OCI-LY1 (cell line): ENCODE results near the gene ZMIZ2.

Experiments used
- H2AFZ ChIP-seq: fragments of 200-600 bp; sonication (generic), shearing (Covaris generic); 2 replicates; pipeline ENCODE4 v1.6.0; 2014; ENCODE audit warnings: antibody characterized with exemption, mild to moderate bottlenecking, low read length
- H3F3A ChIP-seq: fragments of 200-600 bp; sonication (generic), shearing (Covaris generic); 2 replicates; pipeline ENCODE4 v1.6.0; 2014; ENCODE audit warnings: mild to moderate bottlenecking, antibody characterized with exemption, low read length, moderate library complexity; ENCODE audit not compliant: insufficient read depth
- H3K27ac ChIP-seq: fragments of 200-600 bp; sonication (generic); 2 replicates; pipeline ENCODE4 v1.5.1; 2014; ENCODE audit warnings: low read length, mixed run types, mild to moderate bottlenecking, low read depth; ENCODE audit not compliant: poor library complexity, severe bottlenecking
- H3K27me3 ChIP-seq: fragments of 200-600 bp; sonication (generic); 2 replicates; pipeline ENCODE4 v1.6.0; 2014; ENCODE audit warnings: antibody characterized with exemption, mild to moderate bottlenecking, low read length, moderate library complexity; ENCODE audit not compliant: insufficient read depth
- H3K36me3 ChIP-seq: fragments of 200-600 bp; sonication (generic); 2 replicates; pipeline ENCODE4 v1.6.1; 2014; ENCODE audit warnings: mild to moderate bottlenecking, antibody characterized with exemption, low read length, moderate library complexity, mixed read lengths; ENCODE audit not compliant: insufficient read depth
- H3K4me1 ChIP-seq: fragments of 200-600 bp; sonication (generic); 2 replicates; pipeline ENCODE4 v1.5.1; 2014; ENCODE audit warnings: mild to moderate bottlenecking, low read length, moderate library complexity; ENCODE audit not compliant: insufficient read depth, severe bottlenecking
- H3K4me2 ChIP-seq: fragments of 200-600 bp; sonication (generic), shearing (Covaris generic); 2 replicates; pipeline ENCODE4 v1.6.1; 2014; ENCODE audit warnings: low read length
- H3K4me3 ChIP-seq: fragments of 200-600 bp; sonication (generic); 2 replicates; pipeline ENCODE4 v1.5.1; 2014; ENCODE audit warnings: low read length, low read depth, mild to moderate bottlenecking, mixed read lengths; ENCODE audit not compliant: poor library complexity, severe bottlenecking
- H3K79me2 ChIP-seq: fragments of 200-600 bp; shearing (Covaris generic); 2 replicates; pipeline ENCODE4 v1.6.1; 2016; ENCODE audit warnings: mixed run types, low read length, mixed read lengths; ENCODE audit not compliant: insufficient read depth
- H3K9ac ChIP-seq: fragments of 200-600 bp; sonication (generic), shearing (Covaris generic); 2 replicates; pipeline ENCODE4 v1.6.1; 2014; ENCODE audit warnings: mild to moderate bottlenecking, low read length, mixed read lengths
- H3K9me2 ChIP-seq: fragments of 200-600 bp; sonication (generic), shearing (Covaris generic); 2 replicates; pipeline ENCODE4 v1.6.1; 2014; ENCODE audit warnings: low read depth, mild to moderate bottlenecking, low read length, mixed read lengths
- H3K9me3 ChIP-seq: fragments of 200-600 bp; shearing (Covaris generic); 2 replicates; pipeline ENCODE4 v1.6.1; 2014; ENCODE audit warnings: low read length, mixed read lengths
- H4K20me1 ChIP-seq: fragments of 200-600 bp; sonication (generic), shearing (Covaris generic); 2 replicates; pipeline ENCODE4 v1.6.0; 2016; ENCODE audit warnings: mild to moderate bottlenecking, low read length; ENCODE audit not compliant: insufficient read depth
- EZH2 ChIP-seq: fragments of 200-600 bp; sonication (generic), shearing (Covaris generic); IDR thresholded peaks from 2 replicates; pipeline ENCODE4 v1.8.0; 2017; ENCODE audit warnings: borderline replicate concordance, mixed run types, mild to moderate bottlenecking, antibody characterized with exemption, low read length, moderate library complexity, mixed read lengths
- TF ChIP-seq, protein P1 (sequence below): fragments of 200-600 bp; sonication (generic), shearing (Covaris generic); IDR thresholded peaks from 2 replicates; pipeline ENCODE4 v1.5.1; 2017; ENCODE audit warnings: mild to moderate bottlenecking, antibody characterized with exemption, low read length, moderate library complexity, mixed read lengths

Gene ZMIZ2

DNA sequence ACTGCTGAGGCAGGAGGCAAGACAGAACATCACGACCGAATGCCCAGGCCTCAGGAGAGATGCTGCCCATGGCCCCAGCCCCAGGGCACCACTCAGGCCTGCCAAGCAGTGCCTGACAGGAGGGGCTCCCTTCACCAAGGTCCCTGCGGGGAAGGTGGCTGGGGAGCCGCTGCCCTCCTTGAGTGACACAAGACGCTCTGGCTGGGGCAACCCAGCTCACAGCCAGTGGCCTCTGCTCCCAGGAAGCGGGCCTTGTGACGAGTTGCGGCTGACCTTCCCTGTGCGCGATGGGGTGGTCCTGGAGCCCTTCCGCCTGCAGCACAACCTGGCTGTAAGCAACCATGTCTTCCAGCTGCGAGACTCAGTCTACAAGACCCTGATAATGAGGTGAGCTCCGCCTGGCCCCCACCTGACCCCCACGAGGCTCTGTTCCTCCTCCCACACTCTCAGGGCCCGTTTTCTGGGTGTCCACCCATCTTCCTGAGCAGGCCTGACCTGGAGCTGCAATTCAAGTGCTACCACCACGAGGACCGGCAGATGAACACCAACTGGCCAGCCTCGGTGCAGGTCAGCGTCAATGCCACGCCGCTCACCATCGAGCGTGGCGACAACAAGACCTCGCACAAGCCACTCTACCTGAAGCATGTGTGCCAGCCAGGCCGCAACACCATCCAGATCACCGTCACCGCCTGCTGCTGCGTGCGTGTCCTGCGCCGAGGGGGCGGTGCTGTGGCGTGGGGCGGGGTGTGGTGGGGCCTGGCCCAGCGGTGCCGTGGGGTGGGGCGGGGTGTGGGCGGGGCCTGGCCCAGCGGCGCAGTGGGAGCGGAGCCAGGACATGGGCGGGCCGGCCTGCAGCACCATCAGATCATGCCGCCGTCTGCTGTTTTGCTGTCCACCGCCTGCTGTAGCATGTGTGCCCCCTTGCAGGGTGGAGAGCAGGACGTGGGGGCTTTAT lies 12.8 kb downstream of the ZMIZ2 start:
- H2AFZ ChIP-seq: no peak overlapping the region
- H3F3A ChIP-seq: no peaks in the 10 kb centered on the region
- H3K9me2 ChIP-seq: no peaks in the 10 kb centered on the region
- H3K4me1 ChIP-seq: no peaks in the 10 kb centered on the region
- no peaks in the 10 kb centered on the region for H4K20me1 ChIP-seq
- TF ChIP-seq EZH2: no peak
- TF ChIP-seq, protein P1, sequence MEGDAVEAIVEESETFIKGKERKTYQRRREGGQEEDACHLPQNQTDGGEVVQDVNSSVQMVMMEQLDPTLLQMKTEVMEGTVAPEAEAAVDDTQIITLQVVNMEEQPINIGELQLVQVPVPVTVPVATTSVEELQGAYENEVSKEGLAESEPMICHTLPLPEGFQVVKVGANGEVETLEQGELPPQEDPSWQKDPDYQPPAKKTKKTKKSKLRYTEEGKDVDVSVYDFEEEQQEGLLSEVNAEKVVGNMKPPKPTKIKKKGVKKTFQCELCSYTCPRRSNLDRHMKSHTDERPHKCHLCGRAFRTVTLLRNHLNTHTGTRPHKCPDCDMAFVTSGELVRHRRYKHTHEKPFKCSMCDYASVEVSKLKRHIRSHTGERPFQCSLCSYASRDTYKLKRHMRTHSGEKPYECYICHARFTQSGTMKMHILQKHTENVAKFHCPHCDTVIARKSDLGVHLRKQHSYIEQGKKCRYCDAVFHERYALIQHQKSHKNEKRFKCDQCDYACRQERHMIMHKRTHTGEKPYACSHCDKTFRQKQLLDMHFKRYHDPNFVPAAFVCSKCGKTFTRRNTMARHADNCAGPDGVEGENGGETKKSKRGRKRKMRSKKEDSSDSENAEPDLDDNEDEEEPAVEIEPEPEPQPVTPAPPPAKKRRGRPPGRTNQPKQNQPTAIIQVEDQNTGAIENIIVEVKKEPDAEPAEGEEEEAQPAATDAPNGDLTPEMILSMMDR: no peak
- H3K9ac ChIP-seq: no peak overlapping the region
- H3K9me3 ChIP-seq: no peaks in the 10 kb centered on the region
- H3K27ac ChIP-seq: no peak overlapping the region
- H3K36me3 ChIP-seq: peaks cover 91% of the 10 kb centered on the region
- H3K27me3 ChIP-seq: no peaks in the 10 kb centered on the region
- H3K4me3 ChIP-seq: no peak overlapping the region
- H3K79me2 ChIP-seq: no peaks in the 10 kb centered on the region
- H3K4me2 ChIP-seq: no peak overlapping the region

DNA sequence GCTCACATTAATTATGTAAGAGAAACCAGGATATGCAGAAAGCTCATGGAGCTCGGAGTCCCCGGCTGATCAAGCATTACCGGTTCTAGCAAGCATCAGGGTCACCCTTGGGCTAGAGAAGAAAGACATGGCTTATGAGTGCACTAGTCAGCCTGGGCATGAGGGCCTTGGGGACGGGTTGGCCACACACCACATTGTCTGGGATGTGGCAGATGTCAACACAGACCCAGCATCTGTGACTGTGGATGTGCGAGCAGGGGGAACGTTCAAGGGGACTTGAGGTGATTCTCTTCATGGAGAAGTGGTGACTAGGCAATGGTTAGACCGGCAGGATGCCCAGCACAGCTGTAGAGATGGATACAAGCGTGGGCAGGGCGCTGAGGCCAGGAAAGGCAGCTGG lies 13.7 kb downstream of the ZMIZ2 start:
- Histone ChIP-seq H3K27ac (no peak overlapping the region), H3K79me2 (no peaks in the 10 kb centered on the region), H3K4me1 (peaks cover 6% of the 10 kb centered on the region), H2AFZ (no peak overlapping the region), H3K36me3 (peaks cover 91% of the 10 kb centered on the region), H3K9ac (no peak overlapping the region), H3K9me2 (no peaks in the 10 kb centered on the region), H3F3A (no peaks in the 10 kb centered on the region), H3K9me3 (no peaks in the 10 kb centered on the region), H3K4me2 (no peak overlapping the region), H3K27me3 (no peaks in the 10 kb centered on the region), H4K20me1 (no peaks in the 10 kb centered on the region), H3K4me3 (no peak overlapping the region)
- TF ChIP-seq, protein P1: no peak
- no peak for TF ChIP-seq EZH2

DNA sequence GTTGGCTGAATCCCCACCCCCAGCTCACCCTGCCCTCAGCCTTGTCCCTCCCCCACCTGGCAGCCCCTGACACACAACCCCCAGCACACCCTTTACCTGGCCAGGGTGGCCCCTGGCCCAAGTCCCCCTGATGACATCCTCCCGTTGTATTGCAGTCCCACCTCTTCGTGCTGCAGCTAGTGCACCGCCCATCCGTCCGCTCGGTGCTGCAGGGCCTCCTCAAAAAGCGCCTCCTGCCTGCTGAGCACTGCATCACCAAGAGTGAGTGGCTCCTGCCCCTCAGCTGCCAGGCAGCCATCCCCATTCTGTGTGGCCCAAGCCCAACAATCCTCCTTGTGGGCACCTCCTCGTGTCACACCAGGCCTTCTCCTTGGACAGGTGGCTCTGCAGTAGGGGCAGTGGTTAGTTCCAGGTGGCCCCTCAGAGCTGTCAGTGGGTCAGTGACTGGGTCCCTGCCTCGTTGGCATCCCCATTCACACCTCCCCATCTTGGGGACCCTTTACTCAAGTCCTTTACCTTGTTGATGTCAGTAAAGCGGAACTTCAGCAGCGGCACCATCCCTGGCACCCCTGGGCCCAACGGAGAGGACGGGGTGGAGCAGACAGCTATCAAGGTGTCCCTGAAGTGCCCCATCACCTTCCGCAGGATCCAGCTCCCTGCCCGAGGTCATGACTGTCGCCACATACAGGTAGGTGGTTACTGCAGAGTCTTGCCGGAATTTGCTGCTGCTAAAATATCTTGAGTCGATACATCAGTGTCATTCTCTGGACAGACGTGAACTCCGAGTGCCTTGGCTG lies 14.3 kb downstream of the ZMIZ2 start:
- Histone ChIP-seq H3K9me3 (no peaks in the 10 kb centered on the region), H3K9me2 (no peaks in the 10 kb centered on the region), H3K79me2 (no peaks in the 10 kb centered on the region), H3K4me1 (peaks cover 12% of the 10 kb centered on the region), H3F3A (no peaks in the 10 kb centered on the region), H2AFZ (no peak overlapping the region), H3K9ac (no peak overlapping the region), H4K20me1 (no peaks in the 10 kb centered on the region), H3K27me3 (no peaks in the 10 kb centered on the region), H3K4me3 (no peak overlapping the region), H3K36me3 (peaks cover 93% of the 10 kb centered on the region), H3K27ac (no peak overlapping the region), H3K4me2 (no peak overlapping the region)
- TF ChIP-seq, protein P1: no peak
- no peak for TF ChIP-seq EZH2
